HG03097 (cell line): ENCODE data around the gene NADSYN1.

ENCODE experiments used
- ATAC-seq: cut with Tn5 transposase; IDR thresholded peaks from one replicate; pipeline ENCODE4 v1.9.1; 2021; ENCODE audit not compliant: unreplicated experiment, low FRiP score

The NADSYN1 gene

GRCh38 chr11:71449596-71449995 lies 3.4 kb upstream of the NADSYN1 start:
- ATAC-seq = no peak

GRCh38 chr11:71450507-71450906 lies 2.5 kb upstream of the NADSYN1 start:
- no peak for ATAC-seq

- ATAC-seq = no peak
Observed at GRCh38 chr11:71450939-71451338, 2.1 kb upstream of the NADSYN1 start.

- no peak for ATAC-seq
Observed at GRCh38 chr11:71451596-71452198, 1.3 kb upstream of the NADSYN1 start.

GRCh38 chr11:71452199-71453036 lies 585 bp upstream of the NADSYN1 start:
- ATAC-seq = no peak

GRCh38 chr11:71453918-71454304 lies 908 bp downstream of the NADSYN1 start:
- no peak for ATAC-seq

- no peak for ATAC-seq
Observed at GRCh38 chr11:71454470-71455113, 1.6 kb downstream of the NADSYN1 start.

- ATAC-seq = no peak
Observed at GRCh38 chr11:71456294-71456693, 3.3 kb downstream of the NADSYN1 start.

- no peak for ATAC-seq
Observed at GRCh38 chr11:71456831-71457230, 3.8 kb downstream of the NADSYN1 start.

GRCh38 chr11:71458146-71459070 lies 5.4 kb downstream of the NADSYN1 start:
- ATAC-seq = no peak

GRCh38 chr11:71459076-71459766 lies 6.2 kb downstream of the NADSYN1 start:
- ATAC-seq = no peak

- no peak for ATAC-seq
Observed at GRCh38 chr11:71459767-71460320, 6.8 kb downstream of the NADSYN1 start.

GRCh38 chr11:71461696-71462095 lies 8.7 kb downstream of the NADSYN1 start:
- ATAC-seq = no peak

- ATAC-seq = no peak
Observed at GRCh38 chr11:71462726-71463125, 9.7 kb downstream of the NADSYN1 start.

- ATAC-seq = no peak
Observed at GRCh38 chr11:71463331-71464211, 10.6 kb downstream of the NADSYN1 start.

- no peak for ATAC-seq
Observed at GRCh38 chr11:71465054-71465453, 12.1 kb downstream of the NADSYN1 start.

- ATAC-seq = no peak
Observed at GRCh38 chr11:71466358-71466757, 13.4 kb downstream of the NADSYN1 start.

GRCh38 chr11:71467164-71467563 lies 14.2 kb downstream of the NADSYN1 start:
- no peak for ATAC-seq

- ATAC-seq = no peak
Observed at GRCh38 chr11:71470946-71471345, 17.9 kb downstream of the NADSYN1 start.
